Activated CD4-positive, alpha-beta memory T cell treated with anti-CD3 and anti-CD28 coated beads for 36 hours (primary cell): Measurements from ENCODE around the gene AP3B1. TPM values are rescaled to one million over a fixed set of nuclear protein-coding genes. Genes with fewer than 3 reads are reported as not detected.

ENCODE experiments used
- CTCF ChIA-PET: fragments of 350-600 bp; sonication (Branson Sonifier 250); formaldehyde crosslinking; loops from one replicate; lab custom pipeline; 2021; ENCODE audit warnings: antibody characterized with exemption, inconsistent platforms; lab: Charles Lee
- POLR2A ChIA-PET: fragments of 350-600 bp; sonication (Branson Sonifier 250); formaldehyde crosslinking; loops from one replicate; lab custom pipeline; 2021; ENCODE audit warnings: antibody characterized with exemption; lab: Charles Lee
- DNase-seq: peaks from one replicate; pipeline ENCODE4 v3.0.0-alpha.2; 2020
- H3K27ac Mint-ChIP-seq: one replicate; pipeline ENCODE4 v1.8.0; 2021; ENCODE audit warnings: mixed read lengths
- H3K27me3 Mint-ChIP-seq: one replicate; pipeline ENCODE4 v1.8.0; 2021; ENCODE audit warnings: mixed read lengths
- H3K36me3 Mint-ChIP-seq: one replicate; pipeline ENCODE4 v1.8.0; 2021; ENCODE audit warnings: mixed read lengths
- H3K4me1 Mint-ChIP-seq: one replicate; pipeline ENCODE4 v1.8.0; 2021; ENCODE audit warnings: low read depth, mixed read lengths
- H3K4me3 Mint-ChIP-seq: one replicate; pipeline ENCODE4 v1.8.0; 2021; ENCODE audit warnings: mild to moderate bottlenecking, mixed read lengths
- H3K9me3 Mint-ChIP-seq: one replicate; pipeline ENCODE4 v1.8.0; 2021; ENCODE audit warnings: mixed read lengths
- intact Hi-C: fragments of 100-400 bp; cut with micrococcal nuclease; formaldehyde crosslinking; loops from one replicate; pipeline ENCODE4 v1.15.1; 2023
- total RNA-seq, 2 experiments: library from RNA; stranded (reverse); gene quantifications; one replicate each; pipeline ENCODE4 v1.2.3, GENCODE V29; 2021

Gene AP3B1
- total RNA-seq, 2 experiments from 2014 or later = 36.5 to 40.2 TPM

DNA sequence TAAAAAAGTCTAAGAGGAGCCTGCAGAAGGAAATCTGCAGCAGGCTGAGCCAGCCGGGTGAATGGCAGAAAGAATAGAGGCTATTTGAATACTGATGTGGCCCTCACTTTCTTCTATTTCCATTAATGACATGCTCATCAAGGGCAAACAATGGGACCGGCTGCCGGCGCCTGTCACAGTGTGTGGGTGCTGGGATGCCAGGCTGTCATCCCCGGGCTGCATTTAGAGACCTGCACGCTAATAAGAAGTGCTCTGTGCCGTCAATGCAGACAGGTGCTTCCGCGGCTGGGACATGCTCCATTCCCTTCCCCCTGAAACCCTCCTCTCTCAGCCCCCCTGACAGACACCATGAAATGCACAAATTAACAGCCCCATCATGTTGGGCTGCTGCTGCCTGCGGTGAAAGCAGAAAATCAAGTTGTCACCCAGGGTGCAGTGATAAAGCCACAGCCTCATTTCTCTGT is 300.6 kb downstream of the AP3B1 start:
- ChIA-PET POLR2A (no interaction called here), CTCF (no interaction called here)
- Mint-ChIP-seq H3K27me3 (no peaks in the 10 kb centered on the region), H3K4me3 (no peak overlapping the region), H3K9me3 (no peaks in the 10 kb centered on the region), H3K27ac (no peak overlapping the region), H3K4me1 (no peaks in the 10 kb centered on the region), H3K36me3 (peaks cover 6% of the 10 kb centered on the region)
- no peak for DNase-seq
- intact Hi-C loops = no loop called here

DNA sequence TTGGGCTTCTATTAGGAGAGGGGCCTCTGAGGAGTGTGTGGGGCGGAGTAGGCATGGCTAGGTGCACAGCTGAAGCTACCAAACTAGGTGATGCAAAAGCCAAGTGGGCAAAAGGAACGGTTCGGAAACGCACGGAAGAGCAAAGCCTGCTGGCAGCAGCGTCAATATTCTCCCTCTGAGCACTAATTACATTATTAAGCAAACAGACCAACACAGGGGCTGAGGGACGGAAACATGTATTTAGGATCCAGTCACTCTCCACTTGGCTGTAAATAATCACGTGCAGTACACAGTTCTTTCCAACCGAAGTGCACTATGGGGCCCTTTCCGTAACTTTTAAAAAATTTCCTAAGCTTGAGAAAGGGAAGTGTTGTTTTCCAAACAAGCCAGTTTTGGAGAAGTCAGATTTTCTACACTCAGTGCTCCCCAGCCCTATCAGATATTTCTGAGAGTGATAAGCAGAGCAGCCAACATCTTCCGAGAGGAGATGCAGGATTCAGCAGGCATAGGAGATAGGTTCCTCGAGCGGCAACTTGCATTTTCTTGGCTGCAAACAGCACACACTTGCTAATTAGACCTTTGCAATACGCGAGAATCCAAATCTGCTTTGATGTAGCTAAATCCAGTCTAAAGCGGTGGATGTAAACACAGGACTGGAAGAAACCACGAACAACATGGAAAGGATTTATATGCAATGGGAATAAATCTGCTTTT is 301.2 kb downstream of the AP3B1 start:
- ChIA-PET POLR2A (no interaction called here), CTCF (interaction anchor here (0.6 to 0.8 kb wide), 2 partner anchors 21 to 43 kb away, joined by 3 read pairs; no protein-coding TSS in a partner anchor)
- Mint-ChIP-seq H3K36me3 (peaks cover 3% of the 10 kb centered on the region), H3K4me1 (no peaks in the 10 kb centered on the region), H3K9me3 (no peaks in the 10 kb centered on the region), H3K4me3 (no peak overlapping the region), H3K27me3 (no peaks in the 10 kb centered on the region), H3K27ac (no peak overlapping the region)
- no peak for DNase-seq
- intact Hi-C loops = no loop called here

DNA sequence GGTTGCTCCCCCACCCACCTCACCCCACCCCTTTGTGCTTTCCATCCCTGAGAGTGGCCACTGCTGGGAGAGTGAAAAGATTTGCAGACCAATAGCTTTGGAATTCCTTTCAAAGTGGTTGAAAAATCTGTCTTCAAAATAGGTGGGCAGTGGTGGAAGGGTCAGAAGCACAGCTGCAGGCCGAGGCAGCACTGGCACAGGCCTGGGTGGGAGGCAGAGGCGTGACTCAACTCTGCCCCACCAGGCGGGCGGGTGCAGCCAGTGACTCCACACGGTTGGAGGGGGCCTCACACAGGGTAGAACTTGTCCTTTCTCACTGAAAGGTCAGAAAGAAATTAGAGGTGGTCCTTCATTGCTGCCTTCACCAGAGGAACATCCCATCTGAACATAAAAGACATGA is 303.4 kb downstream of the AP3B1 start:
- Mint-ChIP-seq H3K4me1 (no peaks in the 10 kb centered on the region), H3K27ac (no peak overlapping the region), H3K27me3 (no peaks in the 10 kb centered on the region), H3K36me3 (peaks cover 3% of the 10 kb centered on the region), H3K4me3 (no peak overlapping the region), H3K9me3 (no peaks in the 10 kb centered on the region)
- intact Hi-C loops = no loop called here
- ChIA-PET CTCF (no interaction called here), POLR2A (no interaction called here)
- no peak for DNase-seq

DNA sequence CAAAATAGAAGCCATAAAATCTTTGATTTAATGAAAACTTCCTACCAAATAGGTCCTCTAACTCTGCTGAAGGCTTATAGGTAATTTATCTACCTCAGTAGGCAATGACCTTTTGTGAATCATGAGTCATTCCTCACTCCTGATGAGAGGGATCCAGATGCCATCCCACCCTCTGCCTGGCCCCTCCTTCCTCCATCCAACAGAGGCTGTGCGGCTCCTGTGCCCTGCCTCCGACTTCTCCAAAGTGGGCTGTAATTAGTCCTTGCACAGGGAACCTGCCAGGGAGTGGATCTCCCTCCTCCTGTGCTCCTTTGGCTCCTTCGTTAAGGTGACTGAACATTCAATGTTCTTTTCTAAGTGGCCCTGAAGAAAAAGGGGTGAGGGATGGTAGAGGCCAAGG is 304.5 kb downstream of the AP3B1 start:
- Mint-ChIP-seq H3K4me1 (no peaks in the 10 kb centered on the region), H3K27me3 (no peaks in the 10 kb centered on the region)
- CTCF ChIA-PET = no interaction called here

DNA sequence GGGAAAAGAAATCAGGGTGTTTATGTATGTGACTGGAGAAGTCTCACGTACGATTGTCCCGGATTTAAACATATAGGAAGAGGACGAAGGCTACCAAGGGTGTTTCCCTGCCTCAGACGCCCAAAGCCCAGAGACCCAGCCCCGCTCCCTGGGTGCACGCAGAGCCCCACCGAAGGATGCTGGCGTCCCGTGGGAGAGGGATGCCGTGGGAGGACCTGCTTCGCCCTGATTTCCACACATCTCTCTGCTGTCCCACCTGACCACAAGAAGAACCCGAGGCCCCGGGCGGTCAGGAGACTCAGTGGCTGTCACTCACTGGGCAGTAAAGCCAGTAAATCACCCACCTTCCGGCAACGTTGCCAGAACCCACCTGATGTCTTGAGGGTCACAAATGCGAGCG is 306.5 kb downstream of the AP3B1 start:
- no peaks in the 10 kb centered on the region for H3K9me3 Mint-ChIP-seq
- peaks cover 2% of the 10 kb centered on the region for H3K36me3 Mint-ChIP-seq
- no peak overlapping the region for H3K4me3 Mint-ChIP-seq
- ChIA-PET CTCF (no interaction called here), POLR2A (no interaction called here)
- no peak for DNase-seq
- H3K27me3 Mint-ChIP-seq = no peaks in the 10 kb centered on the region
- no peaks in the 10 kb centered on the region for H3K4me1 Mint-ChIP-seq
- intact Hi-C loops = no loop called here
- H3K27ac Mint-ChIP-seq = no peak overlapping the region

More for the DNA sequence above, 304.5 kb downstream of the AP3B1 start:
- no peak for DNase-seq
- intact Hi-C loops = no loop called here
- POLR2A ChIA-PET = no interaction called here
- H3K4me3 Mint-ChIP-seq = no peak overlapping the region
- no peak overlapping the region for H3K27ac Mint-ChIP-seq
- H3K9me3 Mint-ChIP-seq = no peaks in the 10 kb centered on the region
- H3K36me3 Mint-ChIP-seq = peaks cover 3% of the 10 kb centered on the region

DNA sequence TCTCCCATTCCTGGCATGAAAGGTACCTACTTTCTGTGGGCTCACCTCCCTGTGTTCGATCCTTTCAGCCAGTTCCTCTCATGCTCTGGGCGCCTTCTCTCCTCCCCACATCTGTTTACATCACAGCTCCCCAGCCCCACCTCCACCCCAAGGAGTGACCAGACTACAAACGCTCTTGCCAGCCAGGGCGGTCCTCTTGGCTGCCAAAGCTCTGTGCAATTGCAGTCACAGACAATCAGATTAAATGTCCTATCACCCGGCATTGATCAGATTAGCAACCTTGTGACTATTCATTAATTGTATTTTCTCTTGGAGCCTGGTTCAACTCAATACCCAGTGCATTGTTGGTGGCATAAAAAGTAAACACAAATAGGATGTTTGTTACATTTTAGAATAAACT is 307.2 kb downstream of the AP3B1 start:
- no peaks in the 10 kb centered on the region for H3K4me1 Mint-ChIP-seq
- H3K36me3 Mint-ChIP-seq = no peaks in the 10 kb centered on the region
- POLR2A ChIA-PET = no interaction called here
- no peak overlapping the region for H3K4me3 Mint-ChIP-seq
- H3K27me3 Mint-ChIP-seq = no peaks in the 10 kb centered on the region
- intact Hi-C loops = no loop called here
- DNase-seq = no peak
- CTCF ChIA-PET = no interaction called here
- no peak overlapping the region for H3K27ac Mint-ChIP-seq
- no peaks in the 10 kb centered on the region for H3K9me3 Mint-ChIP-seq

DNA sequence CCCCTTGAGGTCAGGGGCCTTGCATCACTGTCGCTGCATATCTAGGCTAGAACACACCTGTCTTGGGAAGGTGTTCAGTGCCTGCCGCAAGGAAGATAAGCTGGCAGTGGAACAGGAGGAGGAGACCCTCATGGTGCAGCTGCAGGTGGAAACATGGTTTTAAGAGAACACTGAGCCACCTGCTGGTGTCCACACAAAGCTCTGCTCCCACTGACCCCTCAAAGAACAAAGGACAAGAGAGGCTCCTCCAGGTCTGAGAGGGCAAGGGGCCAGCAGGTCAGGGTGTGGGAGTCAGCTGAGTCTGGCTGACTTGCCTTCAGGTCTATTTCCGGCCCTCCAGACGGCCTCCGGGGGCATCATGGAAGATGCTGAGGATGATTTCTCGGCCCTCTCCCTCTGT is 308.2 kb downstream of the AP3B1 start:
- intact Hi-C loops = no loop called here
- ChIA-PET CTCF (no interaction called here), POLR2A (no interaction called here)
- Mint-ChIP-seq H3K36me3 (no peaks in the 10 kb centered on the region), H3K4me1 (no peaks in the 10 kb centered on the region), H3K27me3 (no peaks in the 10 kb centered on the region), H3K27ac (no peak overlapping the region), H3K9me3 (no peaks in the 10 kb centered on the region), H3K4me3 (no peak overlapping the region)
- DNase-seq = no peak

DNA sequence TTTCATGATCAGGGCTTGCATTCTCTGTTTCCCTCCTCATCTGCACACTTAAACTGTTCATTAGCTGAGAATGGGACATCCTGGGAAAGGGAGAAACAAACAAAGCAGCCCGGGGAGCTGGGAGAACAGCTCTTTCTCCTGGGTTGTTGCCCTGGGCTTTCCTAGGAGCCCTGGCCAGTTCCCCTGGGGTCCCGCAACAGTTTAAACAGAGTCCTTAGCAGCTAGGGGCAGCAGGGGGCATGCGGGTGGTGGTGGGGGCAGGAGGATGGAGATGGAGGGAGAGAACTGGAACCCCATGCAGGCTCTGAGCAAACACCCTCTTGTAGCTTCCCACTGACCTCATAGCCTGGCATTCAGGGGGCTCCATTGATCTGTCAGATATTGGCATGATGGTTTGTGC is 309.3 kb downstream of the AP3B1 start:
- intact Hi-C loops = no loop called here
- H3K4me3 Mint-ChIP-seq = no peak overlapping the region
- no peak overlapping the region for H3K27ac Mint-ChIP-seq
- ChIA-PET CTCF (no interaction called here), POLR2A (no interaction called here)
- H3K9me3 Mint-ChIP-seq = no peaks in the 10 kb centered on the region
- H3K4me1 Mint-ChIP-seq = no peaks in the 10 kb centered on the region
- H3K36me3 Mint-ChIP-seq = no peaks in the 10 kb centered on the region
- no peaks in the 10 kb centered on the region for H3K27me3 Mint-ChIP-seq
- DNase-seq = no peak

DNA sequence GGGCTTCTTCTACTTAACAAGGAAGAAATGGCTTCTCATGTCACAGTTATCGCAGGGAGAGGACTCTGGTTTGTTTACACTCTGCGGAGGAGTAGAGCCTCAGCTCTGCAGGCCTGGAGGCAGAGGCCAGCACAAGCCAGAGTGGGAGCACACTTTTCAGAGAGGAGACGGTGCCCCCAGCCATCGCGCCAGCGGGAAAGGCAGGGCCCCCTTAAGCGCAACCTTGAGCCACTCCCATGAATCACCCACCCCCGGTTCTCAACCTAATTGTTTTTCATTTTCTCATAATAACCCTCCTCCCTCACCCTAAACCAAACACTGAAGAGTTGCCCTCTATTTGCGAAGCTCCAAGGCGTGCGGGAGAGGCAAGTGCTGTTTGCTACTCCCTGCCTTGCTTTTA is 309.9 kb downstream of the AP3B1 start:
- H3K4me3 Mint-ChIP-seq = no peak overlapping the region
- POLR2A ChIA-PET = no interaction called here

DNA sequence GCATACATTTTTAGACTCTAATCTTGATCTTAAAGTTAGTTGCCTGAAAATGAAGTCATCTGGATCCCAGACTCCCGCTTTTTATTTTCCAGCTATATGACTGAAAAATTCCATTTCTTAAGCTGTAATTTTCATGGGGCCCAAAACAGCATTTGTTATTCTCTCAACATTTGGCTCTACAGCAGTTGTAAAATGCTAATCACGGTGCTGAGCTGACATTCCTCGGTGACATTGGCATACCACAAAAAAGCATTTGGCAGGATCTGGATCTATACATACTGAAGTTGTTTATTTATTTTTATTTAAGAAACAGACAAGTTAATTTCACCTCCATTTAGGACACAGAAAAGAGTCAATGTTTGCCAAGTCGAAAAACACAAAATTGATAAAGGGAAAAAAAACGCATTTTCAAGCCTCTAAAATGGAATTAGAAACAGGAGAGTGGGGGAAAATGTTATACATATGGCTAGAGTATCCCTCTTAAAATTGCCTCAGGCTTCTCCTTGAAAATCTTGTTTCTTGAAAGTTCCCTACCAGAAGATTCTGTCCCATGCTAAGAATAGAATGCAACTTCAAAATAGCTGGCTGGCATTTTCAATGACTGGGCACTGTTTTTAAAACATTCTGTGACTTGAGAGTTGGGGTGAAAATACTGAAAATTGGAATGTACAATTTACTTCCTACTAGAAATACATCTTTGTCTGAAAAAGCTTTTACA is 310.9 kb downstream of the AP3B1 start:
- Mint-ChIP-seq H3K4me1 (no peaks in the 10 kb centered on the region), H3K27ac (no peak overlapping the region), H3K36me3 (no peaks in the 10 kb centered on the region), H3K9me3 (no peaks in the 10 kb centered on the region), H3K4me3 (no peak overlapping the region), H3K27me3 (peaks cover under 1% of the 10 kb centered on the region)
- ChIA-PET CTCF (interaction anchor here (0.6 kb wide), 1 partner anchor 10 kb away, joined by 4 read pairs; no protein-coding TSS in a partner anchor), POLR2A (no interaction called here)
- intact Hi-C loops = no loop called here
- DNase-seq = no peak

More for the DNA sequence above, 309.9 kb downstream of the AP3B1 start:
- DNase-seq = no peak
- no peaks in the 10 kb centered on the region for H3K4me1 Mint-ChIP-seq
- H3K27me3 Mint-ChIP-seq = no peaks in the 10 kb centered on the region
- H3K27ac Mint-ChIP-seq = no peak overlapping the region
- no peaks in the 10 kb centered on the region for H3K36me3 Mint-ChIP-seq
- no peaks in the 10 kb centered on the region for H3K9me3 Mint-ChIP-seq
- intact Hi-C loops = no loop called here
- CTCF ChIA-PET = no interaction called here

DNA sequence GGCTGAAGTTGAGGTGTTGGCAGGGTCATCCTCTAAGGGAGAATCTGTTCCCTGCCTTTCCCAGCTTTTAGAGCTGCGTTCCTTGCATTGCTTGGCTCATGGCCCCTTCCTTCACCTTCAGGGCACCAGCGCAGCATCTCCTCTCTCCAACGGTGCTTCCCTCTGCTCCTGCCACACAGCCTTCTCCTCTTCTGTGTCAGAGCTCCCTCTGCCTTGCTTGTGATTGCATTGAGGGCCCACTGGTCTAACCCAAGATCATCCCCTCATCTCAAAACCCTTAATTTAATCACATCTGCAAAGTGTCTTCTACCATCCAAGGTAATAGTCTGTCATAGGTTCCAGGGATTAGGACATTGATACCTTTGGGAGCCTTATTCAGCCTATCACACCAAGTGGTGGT is 312.7 kb downstream of the AP3B1 start:
- ChIA-PET POLR2A (no interaction called here), CTCF (interaction anchor here (0.6 kb wide), 1 partner anchor 166 kb away, joined by 3 read pairs; no protein-coding TSS in a partner anchor)
- H3K9me3 Mint-ChIP-seq = no peaks in the 10 kb centered on the region
- no peak overlapping the region for H3K27ac Mint-ChIP-seq
- no peak overlapping the region for H3K4me3 Mint-ChIP-seq
- H3K4me1 Mint-ChIP-seq = no peaks in the 10 kb centered on the region
- H3K36me3 Mint-ChIP-seq = no peaks in the 10 kb centered on the region
- no peak for DNase-seq
- peaks cover 5% of the 10 kb centered on the region for H3K27me3 Mint-ChIP-seq
- intact Hi-C loops = no loop called here

DNA sequence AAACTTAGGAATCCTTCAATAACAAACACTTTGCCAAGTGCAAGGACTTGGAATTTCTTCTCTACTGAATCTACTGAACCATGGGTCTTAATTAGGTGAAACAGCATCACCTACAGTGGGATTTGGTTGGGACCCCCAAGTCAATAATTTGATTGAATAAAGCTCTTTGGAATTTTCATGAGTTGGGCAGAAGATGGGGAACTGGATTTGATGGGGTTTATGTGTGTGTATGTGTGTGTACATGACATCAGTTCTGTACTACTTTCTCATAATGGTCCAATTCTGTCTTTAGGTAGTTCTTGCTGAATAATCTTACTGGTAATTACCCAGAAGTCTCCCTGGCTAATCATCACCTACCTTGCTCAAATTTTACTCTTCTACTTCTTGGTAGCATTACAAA is 319.9 kb downstream of the AP3B1 start:
- Mint-ChIP-seq H3K4me3 (no peak overlapping the region), H3K36me3 (no peaks in the 10 kb centered on the region), H3K4me1 (peaks cover 7% of the 10 kb centered on the region), H3K27me3 (peaks cover 33% of the 10 kb centered on the region), H3K27ac (no peak overlapping the region), H3K9me3 (no peaks in the 10 kb centered on the region)
- intact Hi-C loops = loop anchor here (5.0 kb wide), 1 partner anchor 327 kb away; no protein-coding TSS in a partner anchor
- POLR2A ChIA-PET = no interaction called here
- DNase-seq = no peak
- CTCF ChIA-PET = interaction anchor here (1.0 kb wide), 1 partner anchor 69 kb away, joined by 3 read pairs; no protein-coding TSS in a partner anchor
